Esophagus muscularis mucosa (tissue), 4 donors: Measurements from ENCODE around the gene TMEM41B. TPM values are rescaled to one million over a fixed set of nuclear protein-coding genes. Genes with fewer than 3 reads are reported as not detected.
A peak's percentile ranks its signal among the peaks of the same experiment; 100 is the strongest.
"Not testable (repeated sequence)": the region's sequence is repeated elsewhere in the genome, so short reads cannot be mapped to it uniquely, and the experiment has no call there.

Source experiments
- DNase-seq: peaks from one replicate; pipeline ENCODE4 v3.0.0-alpha.2; 2017; ENCODE audit errors: extremely low spot score
- H3K27ac ChIP-seq, 4 donors: fragments of 200-600 bp; sonication (generic); replicated peaks in 1 of 4; 1 replicate in 3 of 4; 2 replicates in 1 of 4; pipeline ENCODE4 v1.5.1; 2016 to 2019; ENCODE audit warnings: mild to moderate bottlenecking in 1 of 4
- H3K27me3 ChIP-seq, 4 donors: fragments of 200-600 bp; sonication (generic); one replicate each; pipeline versions ENCODE4 v1.5.1 to v1.6.0; 2016 to 2019
- H3K36me3 ChIP-seq, 4 donors: fragments of 200-600 bp; sonication (generic); one replicate each; pipeline ENCODE4 v1.5.1; 2016 to 2019
- H3K4me1 ChIP-seq, 4 donors: fragments of 200-600 bp; sonication (generic); one replicate each; pipeline ENCODE4 v1.5.1; 2016 to 2019
- H3K4me3 ChIP-seq, 4 donors: fragments of 200-600 bp; sonication (generic); 1 replicate in 2 of 4; 2 replicates in 2 of 4; pipeline ENCODE4 v1.5.1; 2016 to 2019; ENCODE audit warnings: mild to moderate bottlenecking in 4 of 4, moderate library complexity in 1 of 4
- H3K9me3 ChIP-seq, 4 donors: fragments of 200-600 bp; sonication (generic); 1 replicate in 3 of 4; 2 replicates in 1 of 4; pipeline ENCODE4 v1.5.1; 2016 to 2019
- CTCF ChIP-seq, 3 experiments: fragments of 200-600 bp in 2 of 3; fragments of 450-650 bp in 1 of 3; sonication (generic) in 2 of 3; IDR thresholded peaks; one replicate each; pipeline ENCODE4 v1.5.1; 2017 to 2019; ENCODE audit warnings: antibody characterized with exemption in 3 of 3, mild to moderate bottlenecking in 2 of 3, moderate library complexity in 1 of 3
- EP300 ChIP-seq: sonication (generic); formaldehyde crosslinking; IDR thresholded peaks from one replicate; pipeline ENCODE4 v1.6.1; 2017; ENCODE audit warnings: antibody characterized with exemption
- POLR2A ChIP-seq: fragments of 450-650 bp; IDR thresholded peaks from one replicate; pipeline ENCODE4 v1.6.1; 2017; ENCODE audit warnings: antibody characterized with exemption, moderate library complexity, mild to moderate bottlenecking, low read depth
- POLR2AphosphoS5 ChIP-seq, 2 donors: sonication (generic); formaldehyde crosslinking; IDR thresholded peaks; one replicate each; pipeline ENCODE4 v1.6.1; 2017; ENCODE audit warnings: antibody characterized with exemption in 2 of 2
- WGBS: methylation state at CpG from one replicate; pipeline ENCODE4 v1.1.5; 2018; 5-methylcytosine and 5-hydroxymethylcytosine counted together
- intact Hi-C: fragments of 100-400 bp; cut with DNase I; formaldehyde crosslinking; loops from one replicate; pipeline ENCODE4 v1.15.1; 2023
- total RNA-seq, 4 donors: library from RNA; depleted of rRNA; stranded (reverse); fragments of >200 nt; gene quantifications; one replicate each; pipeline versions ENCODE4 v1.1.0 to v1.2.1, GENCODE V29; 2016

The TMEM41B gene
- total RNA-seq, 4 donors from 2014 or later: 13.3 to 21.1 (median 17.4) TPM

GRCh38 chr11:9266132-9266736, 48.2 kb downstream of the TMEM41B start:
- TF ChIP-seq CTCF (IDR thresholded peaks at IDR 0.05) (no peak), POLR2A (no peak), EP300 (no peak), POLR2AphosphoS5 (IDR thresholded peaks at IDR 0.05) (no peak)
- peak overlapping the region in 3 of 4 donors; percentile 96 to 100 (median 99) for H3K27ac ChIP-seq
- intact Hi-C loops: loop anchor here (5.0 to 10.0 kb wide), 3 partner anchors 46 to 119 kb away; partner anchors contain the start of genes IPO7 and TMEM41B
- peak overlapping the region in 2 of 4 donors; percentile 84 to 94 for H3K4me3 ChIP-seq
- no peaks in the 10 kb centered on the region for H3K27me3 ChIP-seq
- no peaks in the 10 kb centered on the region for H3K36me3 ChIP-seq
- H3K9me3 ChIP-seq: no peaks in the 10 kb centered on the region
- 89% methylated on average over 13 of the region's 13 CpGs for WGBS
- peaks cover 23 to 30% (median 26%) of the 10 kb centered on the region in 4 donors for H3K4me1 ChIP-seq
- no peak for DNase-seq

- 37% methylated on average over 14 of the region's 63 CpGs for WGBS
- peak; percentile 94 for DNase-seq
- intact Hi-C loops: loop anchor here (5.0 to 10.0 kb wide), 3 partner anchors 47 to 119 kb away; partner anchors contain the start of genes IPO7 and TMEM41B
- TF ChIP-seq POLR2AphosphoS5 (IDR thresholded peaks at IDR 0.05) (peak; percentile 83 to 93), EP300 (no peak), POLR2A (peak; percentile 12), CTCF (IDR thresholded peaks at IDR 0.05) (no peak)
- Histone ChIP-seq H3K27ac (peak within 1 kb of the TSS; percentile 96 to 100 (median 98)), H3K9me3 (no peaks in the 10 kb centered on the region), H3K4me1 (peaks cover 29 to 38% (median 34%) of the 10 kb centered on the region in 4 donors), H3K36me3 (no peaks in the 10 kb centered on the region), H3K4me3 (peak within 1 kb of the TSS; percentile 84 to 100 (median 89)), H3K27me3 (no peaks in the 10 kb centered on the region)
Measured at GRCh38 chr11:9265211-9266131, 48.9 kb downstream of the TMEM41B start, which contains the start of gene DENND5A. TSS of gene DENND5A (minus strand) at chr11:9265350. CDS start at chr11:9265069, 281 bp downstream.

- H3K4me1 ChIP-seq: peaks cover 38 to 47% (median 43%) of the 10 kb centered on the region in 4 donors
- no peaks in the 10 kb centered on the region for H3K27me3 ChIP-seq
- peak overlapping the region; percentile 96 to 100 (median 98) for H3K27ac ChIP-seq
- intact Hi-C loops: loop anchor here (5.0 to 10.0 kb wide), 4 partner anchors 48 to 198 kb away; partner anchors contain the start of genes IPO7, TMEM41B and ZNF143
- no peaks in the 10 kb centered on the region for H3K9me3 ChIP-seq
- no peaks in the 10 kb centered on the region for H3K36me3 ChIP-seq
- H3K4me3 ChIP-seq: peak overlapping the region; percentile 84 to 100 (median 89)
- TF ChIP-seq EP300 (no peak), POLR2AphosphoS5 (IDR thresholded peaks at IDR 0.05) (peak; percentile 69 to 72)
- under 1% methylated on average over 25 of the region's 76 CpGs for WGBS
- DNase-seq: peak; percentile 92
Measured at GRCh38 chr11:9264316-9265210, 49.8 kb downstream of the TMEM41B start.

GRCh38 chr11:9263840-9264315, 50.5 kb downstream of the TMEM41B start:
- Histone ChIP-seq H3K4me1 (peaks cover 39 to 49% (median 46%) of the 10 kb centered on the region in 4 donors), H3K27ac (peak overlapping the region; percentile 96 to 100 (median 98)), H3K36me3 (no peaks in the 10 kb centered on the region), H3K9me3 (no peaks in the 10 kb centered on the region), H3K4me3 (peak overlapping the region; percentile 84 to 100 (median 89)), H3K27me3 (no peaks in the 10 kb centered on the region)
- 3% methylated on average over 8 of the region's 9 CpGs for whole genome bisulfite sequencing
- no peak for DNase-seq
- intact Hi-C loops: loop anchor here (5.0 to 10.0 kb wide), 2 partner anchors 121 to 198 kb away; partner anchors contain the start of genes IPO7 and ZNF143
- TF ChIP-seq POLR2A: no peak
- no peak for TF ChIP-seq POLR2AphosphoS5 (IDR thresholded peaks at IDR 0.05)
- TF ChIP-seq EP300: no peak
- no peak for TF ChIP-seq CTCF (IDR thresholded peaks at IDR 0.05)

GRCh38 chr11:9260838-9261146, 53.6 kb downstream of the TMEM41B start:
- peaks cover 39 to 53% (median 45%) of the 10 kb centered on the region in 4 donors for H3K4me1 ChIP-seq
- DNase-seq, H3K4me3 ChIP-seq, H3K36me3 ChIP-seq, H3K27ac ChIP-seq, H3K9me3 ChIP-seq, H3K27me3 ChIP-seq: not testable (repeated sequence)
- WGBS: 60% methylated on average over 2 of the region's 2 CpGs
- intact Hi-C loops: loop anchor here (5.0 to 10.0 kb wide), 2 partner anchors 124 to 202 kb away; partner anchors contain the start of genes IPO7 and ZNF143
